ENCODE measurements around the gene IGDCC3.

DNA sequence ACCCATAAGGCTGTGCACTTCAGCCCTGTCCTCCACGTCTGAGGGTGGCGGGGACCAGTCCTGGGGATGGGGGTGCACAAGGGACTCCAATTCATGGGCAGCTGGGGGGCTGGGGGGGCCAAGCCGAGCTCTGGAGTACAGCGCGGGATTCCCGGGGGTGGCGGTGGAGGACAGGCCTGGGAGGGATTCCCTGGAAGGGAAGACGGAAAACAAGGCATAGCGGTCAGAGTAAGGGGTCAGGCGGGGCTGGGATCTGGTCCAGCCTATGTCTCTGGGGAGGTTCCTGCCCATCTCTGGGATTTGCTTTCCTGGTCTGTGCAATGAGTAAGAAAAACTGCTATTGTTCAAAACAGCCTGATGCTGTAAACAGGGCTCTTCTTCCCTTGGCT lies 8.1 kb upstream of the IGDCC3 start:
- TF ChIP-seq, protein P1, sequence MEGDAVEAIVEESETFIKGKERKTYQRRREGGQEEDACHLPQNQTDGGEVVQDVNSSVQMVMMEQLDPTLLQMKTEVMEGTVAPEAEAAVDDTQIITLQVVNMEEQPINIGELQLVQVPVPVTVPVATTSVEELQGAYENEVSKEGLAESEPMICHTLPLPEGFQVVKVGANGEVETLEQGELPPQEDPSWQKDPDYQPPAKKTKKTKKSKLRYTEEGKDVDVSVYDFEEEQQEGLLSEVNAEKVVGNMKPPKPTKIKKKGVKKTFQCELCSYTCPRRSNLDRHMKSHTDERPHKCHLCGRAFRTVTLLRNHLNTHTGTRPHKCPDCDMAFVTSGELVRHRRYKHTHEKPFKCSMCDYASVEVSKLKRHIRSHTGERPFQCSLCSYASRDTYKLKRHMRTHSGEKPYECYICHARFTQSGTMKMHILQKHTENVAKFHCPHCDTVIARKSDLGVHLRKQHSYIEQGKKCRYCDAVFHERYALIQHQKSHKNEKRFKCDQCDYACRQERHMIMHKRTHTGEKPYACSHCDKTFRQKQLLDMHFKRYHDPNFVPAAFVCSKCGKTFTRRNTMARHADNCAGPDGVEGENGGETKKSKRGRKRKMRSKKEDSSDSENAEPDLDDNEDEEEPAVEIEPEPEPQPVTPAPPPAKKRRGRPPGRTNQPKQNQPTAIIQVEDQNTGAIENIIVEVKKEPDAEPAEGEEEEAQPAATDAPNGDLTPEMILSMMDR (IDR thresholded peaks at IDR 0.05; ENCODE audit: insufficient read depth, low read length) = no peak
- no peak for TF ChIP-seq SPI1 (IDR thresholded peaks at IDR 0.05; ENCODE audit: borderline replicate concordance, low read depth)
- TF ChIP-seq, protein P2, sequence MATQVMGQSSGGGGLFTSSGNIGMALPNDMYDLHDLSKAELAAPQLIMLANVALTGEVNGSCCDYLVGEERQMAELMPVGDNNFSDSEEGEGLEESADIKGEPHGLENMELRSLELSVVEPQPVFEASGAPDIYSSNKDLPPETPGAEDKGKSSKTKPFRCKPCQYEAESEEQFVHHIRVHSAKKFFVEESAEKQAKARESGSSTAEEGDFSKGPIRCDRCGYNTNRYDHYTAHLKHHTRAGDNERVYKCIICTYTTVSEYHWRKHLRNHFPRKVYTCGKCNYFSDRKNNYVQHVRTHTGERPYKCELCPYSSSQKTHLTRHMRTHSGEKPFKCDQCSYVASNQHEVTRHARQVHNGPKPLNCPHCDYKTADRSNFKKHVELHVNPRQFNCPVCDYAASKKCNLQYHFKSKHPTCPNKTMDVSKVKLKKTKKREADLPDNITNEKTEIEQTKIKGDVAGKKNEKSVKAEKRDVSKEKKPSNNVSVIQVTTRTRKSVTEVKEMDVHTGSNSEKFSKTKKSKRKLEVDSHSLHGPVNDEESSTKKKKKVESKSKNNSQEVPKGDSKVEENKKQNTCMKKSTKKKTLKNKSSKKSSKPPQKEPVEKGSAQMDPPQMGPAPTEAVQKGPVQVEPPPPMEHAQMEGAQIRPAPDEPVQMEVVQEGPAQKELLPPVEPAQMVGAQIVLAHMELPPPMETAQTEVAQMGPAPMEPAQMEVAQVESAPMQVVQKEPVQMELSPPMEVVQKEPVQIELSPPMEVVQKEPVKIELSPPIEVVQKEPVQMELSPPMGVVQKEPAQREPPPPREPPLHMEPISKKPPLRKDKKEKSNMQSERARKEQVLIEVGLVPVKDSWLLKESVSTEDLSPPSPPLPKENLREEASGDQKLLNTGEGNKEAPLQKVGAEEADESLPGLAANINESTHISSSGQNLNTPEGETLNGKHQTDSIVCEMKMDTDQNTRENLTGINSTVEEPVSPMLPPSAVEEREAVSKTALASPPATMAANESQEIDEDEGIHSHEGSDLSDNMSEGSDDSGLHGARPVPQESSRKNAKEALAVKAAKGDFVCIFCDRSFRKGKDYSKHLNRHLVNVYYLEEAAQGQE (IDR thresholded peaks at IDR 0.05; ENCODE audit: insufficient replicate concordance, low read depth) = no peak
